GM12892 (cell line): ENCODE results near the gene EXOC4.

Experiments used
- DNase-seq: peaks from one replicate; pipeline ENCODE4 v3.0.0; 2011; ENCODE audit not compliant: insufficient read length
- FAIRE-seq: peaks from 2 replicates; lab custom pipeline; 2011; peaks lifted over from hg19 to GRCh38; lab: Jason Lieb, UNC
- POLR2A ChIP-seq: IDR thresholded peaks from 2 replicates; pipeline ENCODE4 v1.6.1; 2011; ENCODE audit warnings: low read depth, low read length, control low read depth
- POLR2AphosphoS5 ChIP-seq: IDR thresholded peaks from 2 replicates; pipeline ENCODE4 v1.6.1; 2011; ENCODE audit warnings: low read depth, low read length, control low read depth
- TAF1 ChIP-seq: IDR thresholded peaks from 2 replicates; pipeline ENCODE4 v1.6.1; 2011; ENCODE audit warnings: low read depth, mild to moderate bottlenecking, control low read depth, low read length, borderline replicate concordance

Gene EXOC4

DNA sequence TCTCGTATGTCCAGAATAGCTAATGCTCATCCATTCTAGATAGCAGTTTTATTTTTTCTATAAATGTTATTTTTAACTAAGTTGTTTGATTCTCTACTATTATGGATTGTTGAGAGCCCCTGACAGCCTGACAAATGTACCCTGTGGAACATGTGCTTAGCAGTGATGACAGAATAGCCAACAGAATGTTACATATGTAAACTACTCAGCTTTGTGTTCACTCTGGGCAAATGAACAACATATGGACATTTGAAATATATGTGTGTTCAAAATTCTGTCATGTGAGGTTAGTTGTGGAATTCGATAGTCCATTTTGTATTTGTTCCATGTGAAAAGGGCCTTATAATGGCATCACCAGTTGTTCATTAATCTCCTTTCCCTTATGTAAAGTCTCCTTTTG, 199.7 kb downstream of the EXOC4 start:
- FAIRE-seq = no peak

DNA sequence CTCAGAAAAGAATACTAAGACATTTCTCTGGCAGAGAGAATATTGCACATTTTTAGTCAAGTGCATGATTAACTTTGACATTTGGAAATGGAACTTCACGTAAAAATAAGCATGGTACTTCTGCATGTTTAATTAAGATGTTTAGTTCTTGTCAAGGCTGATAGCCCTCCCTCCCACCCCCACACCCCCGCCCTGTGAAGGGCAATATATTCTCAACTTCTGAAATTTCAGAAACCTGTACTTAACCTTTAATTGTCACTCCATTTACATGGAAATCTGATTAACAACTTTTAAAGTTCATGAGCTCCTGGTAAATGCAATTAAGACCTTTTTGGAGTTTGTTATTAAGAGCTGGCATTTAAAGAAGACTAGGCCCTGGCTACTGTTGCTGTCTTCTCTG, 205.8 kb downstream of the EXOC4 start:
- no peak for FAIRE-seq
- no peak for DNase-seq
- TF ChIP-seq TAF1 (no peak), POLR2AphosphoS5 (no peak), POLR2A (no peak)

More for the DNA sequence above, 199.7 kb downstream of the EXOC4 start:
- no peak for DNase-seq
- no peak for TF ChIP-seq TAF1
- no peak for TF ChIP-seq POLR2AphosphoS5
- no peak for TF ChIP-seq POLR2A

DNA sequence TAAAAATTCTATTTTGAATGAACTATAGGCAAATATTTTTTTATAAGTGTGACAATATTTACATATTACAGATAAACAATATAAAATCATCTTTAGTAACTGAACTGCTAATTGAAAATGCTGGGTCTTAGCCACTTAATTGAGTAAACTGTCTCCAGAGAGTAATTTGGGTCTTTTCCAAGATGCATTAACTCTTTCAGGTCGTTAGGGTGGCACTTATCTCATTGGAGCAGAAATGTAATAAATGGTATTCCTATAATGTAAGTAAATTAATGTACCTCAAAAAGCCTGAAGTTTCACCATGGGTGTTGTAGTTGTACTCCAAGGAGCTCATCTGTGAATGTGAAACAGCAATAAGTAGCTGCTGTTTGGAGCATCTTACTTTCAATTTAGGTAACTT, 208.5 kb downstream of the EXOC4 start:
- no peak for FAIRE-seq
- TF ChIP-seq POLR2A (no peak), TAF1 (no peak), POLR2AphosphoS5 (no peak)

DNA sequence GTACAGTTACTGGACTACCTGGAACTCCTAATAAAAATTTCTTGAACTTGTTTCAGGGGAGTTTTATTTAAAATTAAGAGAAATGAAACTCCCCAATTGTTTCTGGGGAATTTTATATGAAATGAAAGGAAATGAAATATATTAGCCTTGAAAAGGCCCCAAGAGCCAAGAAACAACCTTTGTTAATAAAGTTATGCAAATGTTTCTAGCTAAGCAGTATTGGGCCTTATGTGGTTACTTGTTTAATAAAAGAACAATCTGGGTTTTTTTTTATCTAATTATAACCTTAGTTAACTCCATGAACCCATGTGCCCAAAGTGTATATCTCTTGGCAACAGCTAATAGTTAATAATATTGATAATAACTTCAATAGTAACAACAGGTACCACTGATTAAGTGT, 222.8 kb downstream of the EXOC4 start:
- no peak for DNase-seq
- TF ChIP-seq POLR2A = no peak
- no peak for TF ChIP-seq TAF1
- no peak for TF ChIP-seq POLR2AphosphoS5
- FAIRE-seq = no peak

More for the DNA sequence above, 208.5 kb downstream of the EXOC4 start:
- no peak for DNase-seq

DNA sequence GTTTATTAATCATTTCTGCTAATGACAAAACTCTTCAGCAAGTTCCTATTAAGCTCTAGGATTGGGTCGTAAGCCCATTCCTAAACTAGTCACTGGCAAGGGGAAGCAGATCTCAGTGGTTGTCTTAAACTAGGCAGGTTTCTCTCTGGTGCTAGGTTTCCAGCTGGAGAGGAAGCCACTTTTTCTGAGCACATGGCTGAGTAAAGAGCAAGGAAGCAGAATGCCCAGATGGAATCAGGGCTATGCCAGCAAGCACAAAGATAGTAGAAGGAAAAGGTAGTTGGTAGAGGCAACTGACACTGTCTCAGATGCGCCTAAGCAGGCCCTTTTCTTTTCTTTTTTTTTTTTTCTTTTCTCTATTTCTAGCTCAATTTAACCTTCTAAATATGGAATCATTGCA, 224.9 kb downstream of the EXOC4 start:
- FAIRE-seq (no peak), DNase-seq (no peak)
- TF ChIP-seq POLR2A = no peak
- no peak for TF ChIP-seq POLR2AphosphoS5
- TF ChIP-seq TAF1 = no peak

DNA sequence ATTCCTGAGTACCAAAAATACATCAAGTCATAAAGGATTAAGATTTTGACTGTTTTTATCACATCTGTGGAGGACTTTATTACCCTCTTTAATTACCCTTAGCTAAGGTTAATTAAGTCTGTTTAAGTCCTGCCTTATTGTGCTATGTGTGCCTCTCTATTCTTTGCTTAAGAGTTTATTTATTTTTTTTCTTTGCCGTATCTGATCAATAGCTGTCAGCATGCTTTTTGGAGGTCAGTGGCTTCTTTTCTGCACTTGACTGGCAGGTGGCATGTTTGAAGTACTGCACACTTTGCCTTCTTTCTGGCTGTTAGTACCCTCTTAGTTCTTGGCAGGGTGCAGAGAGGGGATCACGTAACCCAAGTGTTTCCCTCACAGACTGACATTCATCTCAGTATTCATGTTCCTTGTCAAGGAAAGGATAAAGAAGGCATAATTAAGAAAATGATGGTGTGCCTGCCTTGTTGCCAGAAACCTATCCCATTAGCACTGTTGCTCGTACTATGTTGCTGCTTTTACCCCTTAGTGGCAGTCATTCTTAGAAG, 225.8 kb downstream of the EXOC4 start:
- FAIRE-seq (no peak), DNase-seq (no peak)
- TF ChIP-seq TAF1 = no peak
- no peak for TF ChIP-seq POLR2A
- TF ChIP-seq POLR2AphosphoS5 = no peak

DNA sequence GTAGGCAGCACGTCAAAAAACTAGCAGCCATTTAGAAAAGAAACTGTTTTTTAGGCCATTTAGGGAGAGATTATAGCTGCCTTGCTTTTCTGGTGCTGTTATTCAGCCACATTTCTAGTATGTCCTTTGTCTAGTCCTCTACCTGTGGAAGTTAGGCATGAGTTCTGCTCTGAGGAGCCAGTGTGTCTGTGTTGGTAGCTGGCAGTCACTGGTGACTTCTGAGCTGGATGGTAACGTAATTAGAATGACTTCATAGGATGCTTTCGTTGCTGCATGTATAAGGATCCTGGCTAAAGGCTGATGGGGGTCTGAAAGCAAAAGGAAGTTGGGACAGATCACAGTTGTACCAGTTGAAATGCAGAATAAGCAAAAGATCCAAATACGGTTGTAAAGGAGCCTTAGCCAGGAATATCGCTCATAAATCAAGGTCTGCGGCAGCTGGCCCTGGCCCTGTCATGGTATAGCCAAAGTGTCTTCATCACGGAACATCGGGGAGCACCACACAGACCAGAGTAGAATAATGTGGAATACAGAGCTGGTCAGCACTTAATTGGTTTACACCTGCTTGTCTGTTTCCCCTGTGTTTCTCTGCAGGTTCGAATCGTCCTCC, 226.7 kb downstream of the EXOC4 start:
- DNase-seq (no peak), FAIRE-seq (peak; percentile 33)
- TF ChIP-seq POLR2A (no peak), TAF1 (no peak)

DNA sequence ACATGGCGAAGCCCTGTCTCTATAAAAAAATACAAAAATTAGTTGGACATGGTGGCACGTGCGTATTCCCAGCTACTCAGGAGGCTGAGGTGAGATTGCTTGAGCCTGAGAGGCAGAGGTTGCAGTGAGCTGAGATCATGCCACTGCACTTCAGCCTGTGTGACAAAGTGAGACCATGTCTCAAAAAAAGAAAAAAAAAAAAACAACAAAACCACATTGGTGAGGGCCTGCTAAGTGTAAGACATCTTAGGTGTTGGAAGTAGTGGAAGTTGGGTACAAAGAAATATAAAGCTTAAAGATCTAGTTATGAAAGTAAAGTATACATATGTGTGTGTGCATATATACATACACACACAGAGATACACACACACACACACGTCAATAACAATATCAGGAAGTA, 228.0 kb downstream of the EXOC4 start:
- FAIRE-seq = no peak
- TF ChIP-seq POLR2AphosphoS5 = no peak
- no peak for TF ChIP-seq TAF1
- no peak for TF ChIP-seq POLR2A
- DNase-seq = no peak

DNA sequence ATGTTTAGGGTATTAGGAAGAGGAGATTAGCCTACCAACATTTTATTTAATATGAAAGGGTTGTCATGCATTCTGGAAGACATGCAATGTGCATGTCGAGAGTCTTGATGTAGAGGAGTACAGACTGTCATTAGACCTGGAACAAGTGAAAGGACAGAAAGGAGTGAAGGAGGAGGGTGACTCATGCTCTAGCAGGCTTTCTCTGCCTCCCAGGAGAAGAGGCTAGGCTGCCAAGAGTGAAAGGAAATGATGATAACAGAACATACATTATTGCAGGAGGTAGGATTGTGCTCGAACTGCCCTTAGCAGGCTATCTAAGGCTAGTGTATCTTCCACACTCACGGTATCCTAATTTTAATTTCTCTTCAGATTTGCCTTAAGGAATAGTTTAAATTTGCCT, 228.8 kb downstream of the EXOC4 start:
- DNase-seq (no peak), FAIRE-seq (no peak)
- TF ChIP-seq POLR2A (no peak), POLR2AphosphoS5 (no peak), TAF1 (no peak)

DNA sequence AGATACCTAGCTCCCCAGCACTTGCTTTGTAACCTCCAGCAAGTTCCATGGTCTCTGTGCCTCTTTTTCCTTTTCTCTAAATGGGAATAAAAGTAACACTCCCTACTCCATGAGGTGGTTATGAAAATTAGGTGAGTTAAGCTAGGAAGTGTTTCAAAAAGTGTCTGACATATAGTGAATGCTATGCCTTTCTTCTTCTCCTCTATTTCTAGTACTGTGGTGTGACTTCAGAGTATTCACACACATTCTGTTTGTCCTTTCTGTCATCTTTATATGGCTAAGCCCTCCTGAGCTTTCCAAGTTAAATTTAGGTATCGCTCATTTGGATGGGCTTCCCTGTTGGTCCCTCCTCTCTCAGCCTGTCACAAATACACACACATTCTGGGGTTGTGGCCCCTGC, 229.7 kb downstream of the EXOC4 start:
- DNase-seq (no peak), FAIRE-seq (no peak)
- TF ChIP-seq POLR2AphosphoS5 (no peak), TAF1 (no peak), POLR2A (no peak)

DNA sequence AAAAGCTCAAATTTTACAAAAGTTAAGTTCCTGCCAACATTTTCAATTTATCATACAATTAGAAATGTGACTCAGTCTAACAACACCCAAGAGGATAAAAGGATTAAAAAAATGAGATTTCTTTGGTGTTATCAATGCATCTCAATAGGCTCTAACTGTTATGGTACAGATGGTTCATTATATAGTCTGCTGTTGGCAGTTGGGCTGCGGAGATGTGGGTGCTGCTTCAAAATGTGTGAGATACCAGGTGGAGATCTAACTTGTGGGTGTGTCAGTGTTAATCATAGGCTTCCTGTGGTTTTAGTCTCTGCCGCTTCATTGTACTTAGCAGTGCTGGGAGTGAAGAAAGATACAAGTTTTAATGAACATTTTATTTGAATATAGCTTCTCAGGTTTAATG, 231.2 kb downstream of the EXOC4 start:
- no peak for FAIRE-seq
- TF ChIP-seq TAF1 = no peak
- no peak for TF ChIP-seq POLR2AphosphoS5
- no peak for TF ChIP-seq POLR2A
- no peak for DNase-seq

DNA sequence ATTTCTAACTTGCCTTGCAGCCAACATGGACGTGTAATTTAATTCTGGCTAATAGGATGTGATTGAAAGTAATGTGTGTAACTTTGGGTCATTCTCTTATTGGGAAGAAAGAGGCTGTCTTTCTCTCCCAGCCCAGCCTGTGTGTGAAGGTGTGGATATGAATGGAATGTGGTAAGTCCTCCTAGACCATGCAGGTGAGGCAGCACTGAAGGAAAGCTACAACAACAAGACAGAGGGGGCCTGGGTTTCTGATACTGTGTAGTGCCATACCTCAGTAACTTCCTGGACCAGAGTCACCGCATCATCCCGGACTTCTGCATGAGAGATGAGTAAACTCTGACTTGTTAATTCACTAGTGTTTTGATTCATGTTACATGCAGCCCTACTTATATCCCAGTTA, 237.0 kb downstream of the EXOC4 start:
- no peak for FAIRE-seq
- no peak for DNase-seq

More for the DNA sequence above, 237.0 kb downstream of the EXOC4 start:
- TF ChIP-seq POLR2AphosphoS5 = no peak
